ENCODE data around the gene MAPKAP1. TPM values are rescaled to one million over a fixed set of nuclear protein-coding genes. Genes with fewer than 3 reads are reported as not detected.
"Not testable (repeated sequence)": the region's sequence is repeated elsewhere in the genome, so short reads cannot be mapped to it uniquely, and the experiment has no call there.

MAPKAP1 gene
- total RNA-seq, 1 donor from 2014 or later: 127 TPM

- no peak for DNase-seq
- Histone ChIP-seq H3K4me3 (no peak overlapping the region), H3K4me1 (peaks cover 12% of the 10 kb centered on the region), H3K36me3 (no peaks in the 10 kb centered on the region), H3K27me3 (ENCODE audit: low read depth) (peaks cover 7% of the 10 kb centered on the region), H3K9me3 (replicated peaks) (no peaks in the 10 kb centered on the region), H3K27ac (replicated peaks) (no peak overlapping the region)
- no peak for TF ChIP-seq CTCF (IDR thresholded peaks at IDR 0.05; ENCODE audit: borderline replicate concordance)
- intact Hi-C loops (cut with micrococcal nuclease): loop anchor here (5.0 kb wide), 1 partner anchor 228 kb away; no protein-coding TSS in a partner anchor
Measured at GRCh38 chr9:125404733-125405132, 302.3 kb downstream of the MAPKAP1 start.

- DNase-seq: no peak
- H3K4me1 ChIP-seq: no peaks in the 10 kb centered on the region
- no peaks in the 10 kb centered on the region for H3K9me3 ChIP-seq (replicated peaks)
- TF ChIP-seq CTCF (IDR thresholded peaks at IDR 0.05; ENCODE audit: borderline replicate concordance): no peak
- H3K36me3 ChIP-seq: no peaks in the 10 kb centered on the region
- H3K27ac ChIP-seq (replicated peaks): no peak overlapping the region
- no peak overlapping the region for H3K4me3 ChIP-seq
- no peaks in the 10 kb centered on the region for H3K27me3 ChIP-seq (ENCODE audit: low read depth)
- intact Hi-C loops (cut with micrococcal nuclease): no loop called here
Measured at GRCh38 chr9:125400725-125401716, 306.0 kb downstream of the MAPKAP1 start.

GRCh38 chr9:125400232-125400631 lies 306.8 kb downstream of the MAPKAP1 start:
- H3K27ac ChIP-seq (replicated peaks); H3K4me1 ChIP-seq; H3K9me3 ChIP-seq (replicated peaks); intact Hi-C loops (cut with micrococcal nuclease); H3K27me3 ChIP-seq (ENCODE audit: low read depth); DNase-seq; H3K36me3 ChIP-seq; H3K4me3 ChIP-seq: not testable (repeated sequence)

GRCh38 chr9:125399666-125400065 lies 307.3 kb downstream of the MAPKAP1 start:
- intact Hi-C loops (cut with micrococcal nuclease): no loop called here
- no peak for TF ChIP-seq CTCF (IDR thresholded peaks at IDR 0.05; ENCODE audit: borderline replicate concordance)
- no peak overlapping the region for H3K4me3 ChIP-seq

GRCh38 chr9:125399165-125399564 lies 307.8 kb downstream of the MAPKAP1 start:
- TF ChIP-seq CTCF (IDR thresholded peaks at IDR 0.05; ENCODE audit: borderline replicate concordance): no peak
- no peak overlapping the region for H3K27ac ChIP-seq (replicated peaks)
- DNase-seq: no peak

More at GRCh38 chr9:125399666-125400065, 307.3 kb downstream of the MAPKAP1 start:
- Histone ChIP-seq H3K36me3 (no peaks in the 10 kb centered on the region), H3K9me3 (replicated peaks) (no peaks in the 10 kb centered on the region), H3K27ac (replicated peaks) (no peak overlapping the region), H3K27me3 (ENCODE audit: low read depth) (no peaks in the 10 kb centered on the region), H3K4me1 (no peaks in the 10 kb centered on the region)
- DNase-seq: no peak

GRCh38 chr9:125398243-125398642 lies 308.8 kb downstream of the MAPKAP1 start:
- H3K27ac ChIP-seq (replicated peaks): no peak overlapping the region
- DNase-seq: no peak
- no peaks in the 10 kb centered on the region for H3K4me1 ChIP-seq
- no peak for TF ChIP-seq CTCF (IDR thresholded peaks at IDR 0.05; ENCODE audit: borderline replicate concordance)
- H3K36me3 ChIP-seq: no peaks in the 10 kb centered on the region
- no peak overlapping the region for H3K4me3 ChIP-seq
- no peaks in the 10 kb centered on the region for H3K9me3 ChIP-seq (replicated peaks)
- H3K27me3 ChIP-seq (ENCODE audit: low read depth): no peaks in the 10 kb centered on the region
- intact Hi-C loops (cut with micrococcal nuclease): no loop called here

More at GRCh38 chr9:125399165-125399564, 307.8 kb downstream of the MAPKAP1 start:
- H3K9me3 ChIP-seq (replicated peaks): no peaks in the 10 kb centered on the region
- no peaks in the 10 kb centered on the region for H3K4me1 ChIP-seq
- intact Hi-C loops (cut with micrococcal nuclease): no loop called here
- no peaks in the 10 kb centered on the region for H3K27me3 ChIP-seq (ENCODE audit: low read depth)
- no peaks in the 10 kb centered on the region for H3K36me3 ChIP-seq
- no peak overlapping the region for H3K4me3 ChIP-seq

Measured in left ventricle myocardium inferior (tissue), 1 donor.